22Rv1 (cell line): ENCODE data around the gene CBLB.

Source experiments
- H3K27ac ChIP-seq: fragments of 450-650 bp; 2 replicates; pipeline ENCODE4 v1.5.1; 2017
- CTCF ChIP-seq: fragments of 450-650 bp; IDR thresholded peaks from 2 replicates; pipeline ENCODE4 v1.5.1; 2017; ENCODE audit warnings: mild to moderate bottlenecking
- ZFX ChIP-seq: fragments of 450-650 bp; IDR thresholded peaks from 2 replicates; pipeline ENCODE4 v1.6.1; 2017; ENCODE audit warnings: antibody characterized with exemption, borderline replicate concordance

CBLB gene

GRCh38 chr3:105780107-105780506 is 88.7 kb downstream of the CBLB start:
- TF ChIP-seq ZFX, result no peak
- TF ChIP-seq CTCF, result no peak
- no peak overlapping the region for H3K27ac ChIP-seq

- no peak overlapping the region for H3K27ac ChIP-seq
- TF ChIP-seq CTCF (no peak), ZFX (no peak)
Measured at GRCh38 chr3:105775368-105775767, 93.4 kb downstream of the CBLB start.

- H3K27ac ChIP-seq, result no peak overlapping the region
- TF ChIP-seq CTCF (no peak), ZFX (no peak)
Measured at GRCh38 chr3:105774444-105775180, 94.2 kb downstream of the CBLB start.

GRCh38 chr3:105773291-105773690 is 95.5 kb downstream of the CBLB start:
- no peak for TF ChIP-seq ZFX
- TF ChIP-seq CTCF, result no peak
- no peak overlapping the region for H3K27ac ChIP-seq

- TF ChIP-seq ZFX, result no peak
- no peak for TF ChIP-seq CTCF
Measured at GRCh38 chr3:105772635-105773034, 96.2 kb downstream of the CBLB start.

GRCh38 chr3:105771392-105771791 is 97.4 kb downstream of the CBLB start:
- TF ChIP-seq CTCF, result no peak
- TF ChIP-seq ZFX, result no peak
- no peak overlapping the region for H3K27ac ChIP-seq

More at GRCh38 chr3:105772635-105773034, 96.2 kb downstream of the CBLB start:
- no peak overlapping the region for H3K27ac ChIP-seq

GRCh38 chr3:105770410-105770809 is 98.4 kb downstream of the CBLB start:
- no peak overlapping the region for H3K27ac ChIP-seq
- TF ChIP-seq ZFX, result no peak
- no peak for TF ChIP-seq CTCF
